Measurements from ENCODE around the gene ATP2B2. TPM values are rescaled to one million over a fixed set of nuclear protein-coding genes. Genes with fewer than 3 reads are reported as not detected.

The ATP2B2 gene
- total RNA-seq, 1 donor from 2014 or later: not detected

DNA sequence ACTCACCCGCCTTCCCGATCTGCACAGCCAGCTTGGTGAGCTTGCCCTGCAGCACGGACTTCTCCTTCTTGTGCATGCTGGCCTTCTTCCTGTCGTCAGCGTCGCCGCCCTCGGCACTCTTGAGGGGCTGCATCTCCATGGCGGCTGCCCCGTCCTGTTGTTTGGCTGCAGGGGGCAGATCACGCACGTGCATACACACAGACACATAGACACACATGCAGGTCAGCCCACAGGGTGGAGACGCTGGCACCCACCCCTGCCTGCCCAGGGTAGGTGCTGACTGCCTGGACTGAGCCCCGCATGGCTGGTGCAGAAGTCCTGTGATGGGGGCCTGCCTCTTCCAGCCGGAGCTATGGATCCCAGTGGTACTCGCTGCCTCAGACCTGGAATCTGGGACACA lies 127.1 kb downstream of the ATP2B2 start:
- H3K27me3 Mint-ChIP-seq (ENCODE audit: insufficient read depth, low read depth): peaks cover 10% of the 10 kb centered on the region
- TF ChIP-seq, protein P1, sequence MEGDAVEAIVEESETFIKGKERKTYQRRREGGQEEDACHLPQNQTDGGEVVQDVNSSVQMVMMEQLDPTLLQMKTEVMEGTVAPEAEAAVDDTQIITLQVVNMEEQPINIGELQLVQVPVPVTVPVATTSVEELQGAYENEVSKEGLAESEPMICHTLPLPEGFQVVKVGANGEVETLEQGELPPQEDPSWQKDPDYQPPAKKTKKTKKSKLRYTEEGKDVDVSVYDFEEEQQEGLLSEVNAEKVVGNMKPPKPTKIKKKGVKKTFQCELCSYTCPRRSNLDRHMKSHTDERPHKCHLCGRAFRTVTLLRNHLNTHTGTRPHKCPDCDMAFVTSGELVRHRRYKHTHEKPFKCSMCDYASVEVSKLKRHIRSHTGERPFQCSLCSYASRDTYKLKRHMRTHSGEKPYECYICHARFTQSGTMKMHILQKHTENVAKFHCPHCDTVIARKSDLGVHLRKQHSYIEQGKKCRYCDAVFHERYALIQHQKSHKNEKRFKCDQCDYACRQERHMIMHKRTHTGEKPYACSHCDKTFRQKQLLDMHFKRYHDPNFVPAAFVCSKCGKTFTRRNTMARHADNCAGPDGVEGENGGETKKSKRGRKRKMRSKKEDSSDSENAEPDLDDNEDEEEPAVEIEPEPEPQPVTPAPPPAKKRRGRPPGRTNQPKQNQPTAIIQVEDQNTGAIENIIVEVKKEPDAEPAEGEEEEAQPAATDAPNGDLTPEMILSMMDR (IDR thresholded peaks at IDR 0.05): no peak
- TF ChIP-seq EZH2phosphoT487 (IDR thresholded peaks at IDR 0.05): no peak
- no peak for TF ChIP-seq EZH2 (IDR thresholded peaks at IDR 0.05)
- Histone ChIP-seq H2AFZ (replicated peaks) (no peak overlapping the region), H3F3A (ENCODE audit: low read depth) (no peaks in the 10 kb centered on the region), H3K9me3 (ENCODE audit: low read depth) (no peaks in the 10 kb centered on the region), H3K9ac (no peak overlapping the region), H4K20me1 (ENCODE audit: low read depth) (no peaks in the 10 kb centered on the region), H3K27me3 (no peaks in the 10 kb centered on the region), H3K4me2 (no peak overlapping the region), H3K27ac (no peak overlapping the region), H3K36me3 (no peaks in the 10 kb centered on the region), H3K4me1 (no peaks in the 10 kb centered on the region), H3K4me3 (no peak overlapping the region), H3K79me2 (ENCODE audit: low read depth) (no peaks in the 10 kb centered on the region)
- H3K9me3 Mint-ChIP-seq: no peaks in the 10 kb centered on the region
- H3K27ac Mint-ChIP-seq: no peak overlapping the region
- no peak overlapping the region for H3K4me3 Mint-ChIP-seq
- no peaks in the 10 kb centered on the region for H3K36me3 Mint-ChIP-seq
- DNase-seq (ENCODE audit: low spot score): no peak
- peaks cover 9% of the 10 kb centered on the region for H3K4me1 Mint-ChIP-seq

DNA sequence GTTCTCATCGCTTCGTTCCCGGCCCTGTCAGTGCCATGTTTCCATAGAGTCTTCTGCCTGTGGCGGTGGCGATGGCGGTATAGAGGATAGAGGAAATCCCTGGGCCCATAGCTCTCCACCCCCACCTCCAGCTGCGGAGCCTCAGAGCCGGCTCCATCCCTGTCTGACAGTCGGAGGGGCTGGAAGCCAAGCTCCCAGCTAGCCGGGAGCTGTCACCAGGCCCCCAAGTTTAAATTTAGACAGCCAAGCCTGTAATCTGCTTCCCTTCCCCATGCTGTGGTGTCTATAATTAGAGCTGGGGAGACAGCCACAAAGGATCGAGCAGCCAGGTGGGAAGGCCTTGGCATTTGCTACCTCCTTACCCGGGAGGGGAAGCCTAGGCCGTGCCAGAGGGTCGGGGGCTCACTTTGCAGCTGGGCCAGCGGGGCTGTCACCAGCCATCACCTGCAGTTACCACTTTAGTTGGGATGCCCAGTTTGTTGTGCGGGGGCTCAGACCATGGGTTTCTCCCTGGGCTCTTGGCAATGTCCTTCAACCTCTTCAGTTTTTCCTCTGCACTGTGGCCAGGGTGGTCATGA lies 128.1 kb downstream of the ATP2B2 start:
- H3K27ac ChIP-seq: no peak overlapping the region
- no peaks in the 10 kb centered on the region for H3K9me3 Mint-ChIP-seq
- H3K9ac ChIP-seq: no peak overlapping the region
- H3K4me1 ChIP-seq: no peaks in the 10 kb centered on the region
- H3K27me3 ChIP-seq: no peaks in the 10 kb centered on the region
- H3K79me2 ChIP-seq (ENCODE audit: low read depth): no peaks in the 10 kb centered on the region
- no peak for DNase-seq (ENCODE audit: low spot score)
- no peaks in the 10 kb centered on the region for H3K36me3 ChIP-seq
- peaks cover 9% of the 10 kb centered on the region for H3K27me3 Mint-ChIP-seq (ENCODE audit: insufficient read depth, low read depth)
- no peak overlapping the region for H2AFZ ChIP-seq (replicated peaks)
- H3K4me3 ChIP-seq: no peak overlapping the region
- H3F3A ChIP-seq (ENCODE audit: low read depth): no peaks in the 10 kb centered on the region
- no peaks in the 10 kb centered on the region for H3K9me3 ChIP-seq (ENCODE audit: low read depth)
- H3K4me2 ChIP-seq: no peak overlapping the region
- H4K20me1 ChIP-seq (ENCODE audit: low read depth): no peaks in the 10 kb centered on the region
- H3K36me3 Mint-ChIP-seq: no peaks in the 10 kb centered on the region
- H3K4me3 Mint-ChIP-seq: no peak overlapping the region
- no peak for TF ChIP-seq EZH2phosphoT487 (IDR thresholded peaks at IDR 0.05)
- TF ChIP-seq, protein P1 (IDR thresholded peaks at IDR 0.05): no peak
- no peak for TF ChIP-seq EZH2 (IDR thresholded peaks at IDR 0.05)
- H3K4me1 Mint-ChIP-seq: peaks cover 9% of the 10 kb centered on the region
- peak overlapping the region; percentile 14 for H3K27ac Mint-ChIP-seq

DNA sequence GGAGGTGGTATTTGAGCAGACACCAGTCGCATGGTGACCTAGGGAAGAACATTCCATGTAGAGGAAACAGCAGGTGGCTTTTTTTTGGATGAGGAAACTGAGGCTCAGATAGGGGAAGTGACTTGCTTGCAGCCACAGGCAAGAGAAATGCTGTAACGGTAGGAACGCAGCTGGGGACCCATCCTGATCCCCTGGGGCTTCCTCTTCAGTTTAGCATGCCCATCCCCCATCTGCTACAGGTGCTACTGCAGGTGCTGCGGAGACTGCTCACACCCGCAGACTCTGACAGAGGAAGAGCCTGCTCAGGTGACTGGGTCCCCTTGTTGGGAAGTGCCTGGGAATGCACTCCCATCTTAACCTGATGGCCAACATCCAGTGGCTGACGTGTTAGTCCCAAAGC lies 129.0 kb downstream of the ATP2B2 start:
- Histone ChIP-seq H3K4me1 (no peaks in the 10 kb centered on the region), H3K27ac (no peak overlapping the region), H3F3A (ENCODE audit: low read depth) (no peaks in the 10 kb centered on the region), H3K36me3 (no peaks in the 10 kb centered on the region), H4K20me1 (ENCODE audit: low read depth) (no peaks in the 10 kb centered on the region), H3K9ac (no peak overlapping the region), H2AFZ (replicated peaks) (no peak overlapping the region), H3K4me3 (no peak overlapping the region), H3K27me3 (no peaks in the 10 kb centered on the region), H3K9me3 (ENCODE audit: low read depth) (no peaks in the 10 kb centered on the region), H3K4me2 (no peak overlapping the region), H3K79me2 (ENCODE audit: low read depth) (no peaks in the 10 kb centered on the region)
- H3K27ac Mint-ChIP-seq: no peak overlapping the region
- peaks cover 9% of the 10 kb centered on the region for H3K4me1 Mint-ChIP-seq
- no peaks in the 10 kb centered on the region for H3K9me3 Mint-ChIP-seq
- H3K27me3 Mint-ChIP-seq (ENCODE audit: insufficient read depth, low read depth): peaks cover 9% of the 10 kb centered on the region
- H3K4me3 Mint-ChIP-seq: no peak overlapping the region
- no peak for DNase-seq (ENCODE audit: low spot score)
- H3K36me3 Mint-ChIP-seq: no peaks in the 10 kb centered on the region
- no peak for TF ChIP-seq EZH2phosphoT487 (IDR thresholded peaks at IDR 0.05)
- TF ChIP-seq, protein P1 (IDR thresholded peaks at IDR 0.05): no peak
- no peak for TF ChIP-seq EZH2 (IDR thresholded peaks at IDR 0.05)
